GM15510 (cell line): ENCODE measurements around the gene MAP4K2.

Experiments
- POLR2A ChIP-seq: IDR thresholded peaks from 3 replicates; pipeline ENCODE4 v1.6.1; 2011; ENCODE audit warnings: borderline replicate concordance; ENCODE audit not compliant: insufficient read length; ENCODE audit errors: extremely low read depth

Gene MAP4K2

DNA sequence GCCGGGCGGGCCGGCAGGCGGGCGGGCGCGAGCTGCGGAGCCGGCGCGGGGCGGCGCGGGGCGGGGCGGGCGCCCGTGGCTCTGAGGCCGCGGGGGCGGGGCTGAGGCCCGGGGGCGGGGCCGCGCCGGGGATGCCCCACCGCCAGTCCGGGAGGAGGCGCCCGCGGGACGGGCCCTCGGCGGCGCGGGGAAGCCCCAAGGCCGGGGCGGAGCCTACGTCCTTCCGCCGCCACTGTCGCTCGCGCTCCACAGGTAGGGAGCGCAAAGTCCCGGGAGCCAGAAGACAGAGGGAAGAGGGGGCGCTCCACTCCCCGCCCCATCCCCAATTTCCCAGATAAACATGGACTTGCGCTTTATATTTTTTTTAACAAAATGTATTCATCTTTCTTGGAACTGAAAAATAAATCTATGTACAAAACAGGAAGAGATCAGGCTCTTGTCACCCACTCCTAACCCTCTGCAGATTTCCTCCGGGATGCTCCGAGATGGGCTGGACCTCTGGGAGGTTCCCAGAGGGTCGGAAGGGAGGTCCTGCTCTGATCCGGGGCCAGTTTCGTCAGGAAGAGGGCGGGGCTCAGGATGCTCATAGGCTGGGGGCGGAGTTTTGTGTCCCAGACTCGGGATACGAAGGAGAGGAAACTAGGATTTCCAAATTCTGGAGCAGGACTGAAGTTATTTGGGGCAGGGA lies at the start of gene MAP4K2:
Gene MAP4K2, minus strand, starts transcription at position 57 of the 688 bp plus-strand sequence. CDS start 65 bp downstream, outside the sequence.
- no peak for TF ChIP-seq POLR2A

- TF ChIP-seq POLR2A: peak; percentile 33
Measured at GRCh38 chr11:64851831-64852351, 48.9 kb upstream of the MAP4K2 start.

DNA sequence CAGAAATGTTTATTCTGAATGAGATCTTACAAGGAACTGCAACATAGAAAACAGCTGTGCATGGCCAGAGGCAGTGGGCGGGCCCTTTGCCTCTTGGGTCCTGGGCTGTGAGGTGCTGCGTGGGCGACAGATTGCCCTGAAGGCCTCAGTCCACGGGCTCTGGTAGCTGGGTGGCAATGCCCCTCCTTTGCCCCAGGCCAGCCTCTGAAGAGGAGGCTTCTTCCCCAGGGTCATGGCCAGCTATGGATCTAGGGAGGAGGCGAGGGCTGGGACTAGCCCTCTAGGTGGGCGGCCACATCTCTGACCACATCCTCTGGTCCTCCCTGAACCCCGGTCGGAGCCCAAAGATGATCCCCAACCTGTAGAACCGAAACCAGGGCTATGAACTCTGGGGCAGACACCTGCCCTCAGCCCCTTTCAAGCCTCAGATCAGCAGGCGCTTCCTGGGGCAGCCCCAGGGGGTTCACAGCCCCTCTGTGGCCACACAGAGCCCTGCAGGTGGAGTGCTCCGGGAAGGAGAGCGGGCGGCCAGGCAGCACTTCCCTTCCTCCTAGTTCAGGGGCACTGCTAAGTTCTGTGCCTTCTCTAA lies 48.1 kb upstream of the MAP4K2 start:
- TF ChIP-seq POLR2A: peak; percentile 41

- no peak for TF ChIP-seq POLR2A
Measured at GRCh38 chr11:64849598-64850356, 46.8 kb upstream of the MAP4K2 start.

DNA sequence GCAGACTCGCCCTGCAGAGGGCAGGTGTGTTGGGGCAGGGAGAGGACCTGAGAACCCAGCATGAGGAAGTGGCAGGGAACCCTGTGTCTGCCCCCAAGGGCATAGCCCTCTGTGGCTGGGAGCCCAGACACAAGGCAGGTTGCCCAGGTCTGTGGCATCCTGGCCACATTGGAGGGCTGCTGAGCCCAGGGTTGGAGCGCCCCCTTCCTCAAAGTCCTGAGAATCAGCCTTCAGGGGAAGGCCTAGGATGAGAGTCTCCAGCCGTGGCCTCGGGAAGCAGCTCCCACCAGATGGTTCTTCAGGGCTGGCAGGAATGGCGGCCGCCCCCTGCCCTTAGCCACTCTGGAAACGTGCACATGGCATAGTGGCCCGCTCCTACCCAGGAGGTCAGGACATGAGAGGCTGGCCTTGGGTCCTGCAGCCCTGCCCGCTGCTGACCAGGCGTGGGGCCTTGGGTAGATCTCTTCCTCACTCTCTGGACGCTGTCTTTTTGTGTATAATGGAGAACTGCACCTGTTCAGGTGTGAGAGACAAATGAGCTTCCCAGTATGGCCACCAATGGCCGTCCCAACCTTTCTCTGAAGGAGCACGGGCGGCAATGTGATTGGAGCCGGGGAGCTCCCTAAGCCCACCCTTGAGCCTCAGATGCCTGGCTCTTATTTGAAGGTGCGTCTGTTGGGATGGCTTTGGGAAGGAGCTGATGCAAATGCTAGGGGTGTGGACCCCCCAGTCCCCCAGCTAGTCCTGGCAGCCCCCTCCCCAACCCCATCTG lies 46.0 kb upstream of the MAP4K2 start:
- peak; percentile 5 for TF ChIP-seq POLR2A

GRCh38 chr11:64848214-64848825 lies 45.3 kb upstream of the MAP4K2 start:
- no peak for TF ChIP-seq POLR2A

GRCh38 chr11:64846998-64847666 lies 44.1 kb upstream of the MAP4K2 start:
- no peak for TF ChIP-seq POLR2A

DNA sequence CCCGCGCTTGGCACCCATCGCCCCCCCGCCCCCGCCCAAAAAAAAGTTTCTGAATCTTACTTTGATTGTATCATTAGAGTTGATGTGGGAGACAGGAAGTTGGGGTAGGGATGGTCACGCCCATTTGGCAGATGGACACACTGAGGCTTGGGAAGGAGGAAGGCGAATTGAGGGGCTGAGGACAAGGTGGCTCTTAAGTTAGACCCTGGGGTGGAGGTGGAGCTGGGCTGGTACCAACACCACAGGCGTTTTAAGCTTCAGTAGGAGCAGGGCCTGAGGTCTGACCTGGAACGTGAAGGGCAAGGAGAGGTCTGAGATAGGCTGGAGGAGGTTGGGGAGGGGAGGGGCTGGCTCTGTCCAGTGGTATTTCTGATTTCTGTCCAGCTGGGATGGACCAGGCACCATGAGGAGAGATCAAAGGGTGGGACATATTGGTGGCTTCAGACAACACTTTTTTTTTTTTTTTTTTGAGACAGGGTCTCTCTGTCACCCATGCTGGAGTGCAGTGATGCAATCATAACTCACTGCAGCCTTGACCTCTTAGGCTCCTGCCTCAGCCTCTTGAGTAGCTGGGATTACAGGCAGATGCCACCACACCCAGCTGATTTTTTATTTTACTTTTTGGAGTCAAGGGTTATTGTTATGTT lies 42.2 kb upstream of the MAP4K2 start:
- no peak for TF ChIP-seq POLR2A

- TF ChIP-seq POLR2A: no peak
Measured at GRCh38 chr11:64844330-64845128, 41.5 kb upstream of the MAP4K2 start, which contains the start of gene CDC42BPG. TSS of gene CDC42BPG (minus strand) at chr11:64844653. CDS start at chr11:64844569, 84 bp downstream.

GRCh38 chr11:64843686-64844329 lies 40.8 kb upstream of the MAP4K2 start:
- no peak for TF ChIP-seq POLR2A

DNA sequence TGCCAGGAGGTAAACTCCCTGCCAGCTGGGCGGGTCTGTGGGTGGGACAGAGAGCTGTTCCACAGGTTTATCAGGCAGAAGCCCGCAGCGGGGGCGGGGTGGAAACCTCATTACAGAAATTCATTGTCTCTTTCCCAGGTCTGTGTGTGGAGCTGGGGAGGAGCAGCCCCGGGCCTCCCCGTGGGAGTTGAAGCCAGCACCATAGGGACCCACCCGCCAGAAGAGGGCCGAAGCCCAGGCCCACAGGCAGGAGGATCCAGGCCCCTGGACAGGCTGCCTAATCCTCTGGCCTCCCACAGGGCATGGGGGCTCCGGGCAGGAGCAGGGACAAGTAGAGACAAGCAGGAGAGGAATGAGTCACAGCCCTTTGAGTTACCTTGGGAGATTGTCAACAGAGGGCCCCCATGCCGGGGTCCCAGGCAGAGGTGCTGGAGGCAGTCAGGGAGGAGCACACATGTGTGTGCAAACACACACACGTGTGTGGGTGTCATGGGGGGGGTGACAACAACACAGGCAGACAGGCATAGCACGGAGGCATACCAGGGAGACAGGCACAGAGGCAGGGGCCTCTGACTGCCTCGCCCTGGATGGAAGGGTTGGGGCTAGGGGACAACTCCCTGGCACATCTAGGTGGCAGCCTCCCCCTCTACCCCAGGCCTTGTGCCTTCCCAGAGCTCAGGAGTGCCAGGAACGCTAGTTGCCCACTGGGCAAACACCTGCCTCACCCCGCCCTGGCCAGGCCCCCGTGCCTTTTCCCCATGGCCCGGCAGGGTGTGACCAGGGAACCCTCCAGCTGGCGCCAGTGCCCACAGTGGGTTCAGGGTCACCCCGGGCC lies 40.1 kb upstream of the MAP4K2 start:
- TF ChIP-seq POLR2A: no peak

GRCh38 chr11:64842366-64842759 lies 39.3 kb upstream of the MAP4K2 start:
- no peak for TF ChIP-seq POLR2A
